Measurements from ENCODE around the gene CHD2. TPM values are rescaled to one million over a fixed set of nuclear protein-coding genes. Genes with fewer than 3 reads are reported as not detected.
A peak's percentile ranks its signal among the peaks of the same experiment; 100 is the strongest.

CHD2 gene
- total RNA-seq, 1 donor from 2014 or later = 159 TPM

GRCh38 chr15:92984161-92984560, 84.0 kb downstream of the CHD2 start:
- Mint-ChIP-seq H3K27ac (peak overlapping the region; percentile 2), H3K27me3 (no peaks in the 10 kb centered on the region)

GRCh38 chr15:92989470-92989869, 89.3 kb downstream of the CHD2 start:
- H3K4me3 Mint-ChIP-seq (ENCODE audit: low read depth) = no peak overlapping the region
- H3K9me3 Mint-ChIP-seq (ENCODE audit: low read depth) = no peaks in the 10 kb centered on the region
- no peak for DNase-seq (ENCODE audit: low spot score, unreplicated experiment)
- H3K27ac Mint-ChIP-seq = no peak overlapping the region
- no peak for TF ChIP-seq CTCF (IDR thresholded peaks at IDR 0.05; ENCODE audit: unreplicated experiment)
- H3K4me1 Mint-ChIP-seq (ENCODE audit: low read depth) = no peaks in the 10 kb centered on the region
- H3K27me3 Mint-ChIP-seq = no peaks in the 10 kb centered on the region
- H3K36me3 Mint-ChIP-seq (ENCODE audit: insufficient read depth) = peaks cover 42% of the 10 kb centered on the region

More at GRCh38 chr15:92984161-92984560, 84.0 kb downstream of the CHD2 start:
- H3K36me3 Mint-ChIP-seq (ENCODE audit: insufficient read depth) = peaks cover 33% of the 10 kb centered on the region
- no peak overlapping the region for H3K4me3 Mint-ChIP-seq (ENCODE audit: low read depth)
- no peak for DNase-seq (ENCODE audit: low spot score, unreplicated experiment)
- H3K9me3 Mint-ChIP-seq (ENCODE audit: low read depth) = no peaks in the 10 kb centered on the region
- H3K4me1 Mint-ChIP-seq (ENCODE audit: low read depth) = no peaks in the 10 kb centered on the region
- no peak for TF ChIP-seq CTCF (IDR thresholded peaks at IDR 0.05; ENCODE audit: unreplicated experiment)

GRCh38 chr15:92990031-92990430, 89.9 kb downstream of the CHD2 start:
- peak overlapping the region; percentile 19 for H3K27ac Mint-ChIP-seq

GRCh38 chr15:92992720-92993119, 92.6 kb downstream of the CHD2 start:
- Mint-ChIP-seq H3K27me3 (no peaks in the 10 kb centered on the region), H3K9me3 (ENCODE audit: low read depth) (no peaks in the 10 kb centered on the region), H3K27ac (peak overlapping the region; percentile 54), H3K36me3 (ENCODE audit: insufficient read depth) (peaks cover 49% of the 10 kb centered on the region), H3K4me1 (ENCODE audit: low read depth) (no peaks in the 10 kb centered on the region), H3K4me3 (ENCODE audit: low read depth) (no peak overlapping the region)
- TF ChIP-seq CTCF (IDR thresholded peaks at IDR 0.05; ENCODE audit: unreplicated experiment) = no peak
- no peak for DNase-seq (ENCODE audit: low spot score, unreplicated experiment)

More at GRCh38 chr15:92990031-92990430, 89.9 kb downstream of the CHD2 start:
- H3K9me3 Mint-ChIP-seq (ENCODE audit: low read depth) = no peaks in the 10 kb centered on the region
- no peak overlapping the region for H3K4me3 Mint-ChIP-seq (ENCODE audit: low read depth)
- DNase-seq (ENCODE audit: low spot score, unreplicated experiment) = no peak
- peaks cover 44% of the 10 kb centered on the region for H3K36me3 Mint-ChIP-seq (ENCODE audit: insufficient read depth)
- no peaks in the 10 kb centered on the region for H3K4me1 Mint-ChIP-seq (ENCODE audit: low read depth)
- H3K27me3 Mint-ChIP-seq = no peaks in the 10 kb centered on the region
- no peak for TF ChIP-seq CTCF (IDR thresholded peaks at IDR 0.05; ENCODE audit: unreplicated experiment)

GRCh38 chr15:92997821-92998220, 97.7 kb downstream of the CHD2 start:
- no peak overlapping the region for H3K27ac Mint-ChIP-seq
- peaks cover 57% of the 10 kb centered on the region for H3K36me3 Mint-ChIP-seq (ENCODE audit: insufficient read depth)

More at GRCh38 chr15:92997821-92998220, 97.7 kb downstream of the CHD2 start:
- Mint-ChIP-seq H3K9me3 (ENCODE audit: low read depth) (no peaks in the 10 kb centered on the region), H3K4me1 (ENCODE audit: low read depth) (no peaks in the 10 kb centered on the region), H3K4me3 (ENCODE audit: low read depth) (no peak overlapping the region), H3K27me3 (no peaks in the 10 kb centered on the region)
- TF ChIP-seq CTCF (IDR thresholded peaks at IDR 0.05; ENCODE audit: unreplicated experiment) = no peak
- no peak for DNase-seq (ENCODE audit: low spot score, unreplicated experiment)
